Adipose tissue (tissue), 3 donors: ENCODE measurements around the gene XIRP2. TPM values are rescaled to one million over a fixed set of nuclear protein-coding genes. Genes with fewer than 3 reads are reported as not detected.

Experiments used
- H3K27ac ChIP-seq: one replicate; pipeline ENCODE4 v1.5.1; 2013; ENCODE audit warnings: low read depth, low read length
- WGBS, 3 donors: extraction: QIAGEN DNeasy Blood & Tissue Kit; methylation state at CpG; one replicate each; pipeline ENCODE4 v1.1.7; 2013; 5-methylcytosine and 5-hydroxymethylcytosine counted together
- polyA plus RNA-seq, 3 donors: library from polyadenylated mRNA; stranded (reverse); fragments of 200-250 nt; gene quantifications; one replicate each; pipeline ENCODE4 v1.2.3, GENCODE V29; 2013
- donor health status: healthy with polysubstance abuse.
- donor health status: Bipolar disorder and iron deficiency.
- donor health status: healthy.

The XIRP2 gene
- polyA plus RNA-seq, 3 donors, result 0.16 to 0.45 (median 0.38) TPM

DNA sequence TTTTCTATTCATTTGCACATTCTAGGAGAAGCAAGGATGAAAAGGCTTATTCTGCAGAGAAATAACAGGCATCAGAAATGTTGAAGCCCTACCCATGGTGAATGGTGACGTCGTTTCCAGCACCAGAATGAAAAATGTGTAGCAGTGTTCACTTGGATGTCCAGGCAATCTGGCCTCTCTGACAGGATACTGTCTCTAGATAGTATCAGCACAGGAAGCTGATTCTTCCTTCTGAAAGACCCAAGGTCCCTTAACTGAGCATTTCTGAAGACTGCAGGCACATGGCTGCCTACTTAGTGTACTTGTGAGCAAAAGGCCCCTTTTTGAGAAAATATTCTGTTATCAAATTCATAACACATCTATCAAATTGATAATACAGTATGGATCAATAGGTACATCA lies 234.1 kb downstream of the XIRP2 start:
- WGBS, 3 donors, result 27 to 51% (median 33%) methylated on average over 2 of the region's 2 CpGs
- H3K27ac ChIP-seq, result no peak overlapping the region

DNA sequence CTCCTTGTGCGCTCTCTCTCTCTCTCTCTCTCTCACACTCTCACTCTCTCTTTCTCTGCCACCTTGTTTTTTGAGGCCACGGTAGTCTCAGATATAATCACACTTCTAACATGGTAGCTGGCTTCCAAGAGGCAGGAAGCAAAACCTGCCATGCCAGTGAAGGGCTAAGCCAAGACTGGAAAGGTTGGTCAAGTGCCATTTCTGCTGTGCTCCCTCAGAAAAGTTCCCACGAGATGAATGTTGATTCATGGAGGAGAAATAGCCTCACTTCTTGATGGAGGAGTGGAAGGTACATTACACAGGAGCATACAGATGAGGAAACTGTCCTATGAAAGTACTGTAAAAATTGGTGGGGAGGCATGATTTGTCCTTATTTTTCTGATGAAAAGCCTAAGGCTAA lies 237.9 kb downstream of the XIRP2 start:
- WGBS, 3 donors, result 59 to 91% (median 88%) methylated on average over 3 of the region's 3 CpGs
- no peak overlapping the region for H3K27ac ChIP-seq

DNA sequence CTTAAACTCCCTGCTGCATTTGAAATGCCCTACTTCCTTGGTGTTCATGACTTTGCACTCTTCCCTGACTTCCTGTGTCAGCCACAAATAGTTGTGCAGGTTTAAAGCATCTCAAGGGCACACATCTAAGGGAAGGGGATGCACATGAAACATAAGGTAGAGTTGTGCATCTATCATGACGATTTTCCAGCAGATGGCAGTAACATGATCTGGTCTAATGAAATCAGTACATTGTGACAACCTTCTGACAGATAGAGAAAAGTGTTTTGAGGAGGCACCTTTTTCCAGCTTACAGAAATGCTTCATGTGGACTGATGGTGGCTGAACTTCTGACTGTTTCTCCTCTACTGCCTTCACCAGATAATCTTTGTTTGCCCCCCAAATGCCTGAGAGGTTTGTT lies 238.9 kb downstream of the XIRP2 start:
- 8 to 17% (median 16%) methylated on average over 1 of the region's 1 CpG for WGBS, 3 donors
- H3K27ac ChIP-seq, result no peak overlapping the region

DNA sequence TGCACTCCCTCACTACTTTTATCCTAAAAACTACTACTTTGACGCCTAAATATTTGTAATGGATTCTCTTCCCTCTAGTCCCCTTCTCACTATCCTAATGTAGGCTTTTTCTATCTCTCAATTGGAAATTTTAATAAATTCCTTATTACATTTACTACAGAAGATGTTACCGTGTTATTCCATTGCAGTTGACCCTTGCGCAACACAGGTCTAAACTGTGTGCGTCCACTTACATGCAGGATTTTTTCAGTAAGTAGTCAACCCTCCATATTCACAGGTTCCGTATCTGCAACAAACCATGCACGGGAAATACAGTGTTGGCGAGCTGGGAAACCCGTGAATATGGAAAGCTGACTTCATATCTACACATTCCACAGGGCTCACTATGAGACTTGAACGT lies 239.8 kb downstream of the XIRP2 start:
- WGBS, 3 donors, result 91 to 95% (median 93%) methylated on average over 9 of the region's 9 CpGs

DNA sequence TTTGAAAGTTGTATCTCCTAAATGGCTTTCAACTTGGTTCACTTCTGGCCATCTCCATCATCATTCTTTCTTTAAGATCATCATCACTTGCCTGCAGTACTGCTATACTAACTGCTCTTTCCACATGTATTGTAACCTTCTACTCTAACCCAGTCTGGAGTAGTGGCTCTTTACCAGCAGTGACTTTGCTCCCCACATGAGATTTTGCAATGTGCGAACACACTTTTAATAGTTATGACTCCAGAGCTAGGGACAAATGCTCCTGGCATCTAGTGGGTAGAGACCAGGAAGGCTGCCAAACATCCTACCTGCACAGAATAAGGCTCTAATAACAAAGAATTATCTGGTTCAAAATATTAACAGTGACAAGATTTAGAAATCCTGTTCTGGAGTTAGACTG lies 243.8 kb downstream of the XIRP2 start:
- no peak overlapping the region for H3K27ac ChIP-seq
- WGBS, 3 donors, result 95 to 100% (median 97%) methylated on average over 1 of the region's 1 CpG

More for the DNA sequence above, 239.8 kb downstream of the XIRP2 start:
- no peak overlapping the region for H3K27ac ChIP-seq

DNA sequence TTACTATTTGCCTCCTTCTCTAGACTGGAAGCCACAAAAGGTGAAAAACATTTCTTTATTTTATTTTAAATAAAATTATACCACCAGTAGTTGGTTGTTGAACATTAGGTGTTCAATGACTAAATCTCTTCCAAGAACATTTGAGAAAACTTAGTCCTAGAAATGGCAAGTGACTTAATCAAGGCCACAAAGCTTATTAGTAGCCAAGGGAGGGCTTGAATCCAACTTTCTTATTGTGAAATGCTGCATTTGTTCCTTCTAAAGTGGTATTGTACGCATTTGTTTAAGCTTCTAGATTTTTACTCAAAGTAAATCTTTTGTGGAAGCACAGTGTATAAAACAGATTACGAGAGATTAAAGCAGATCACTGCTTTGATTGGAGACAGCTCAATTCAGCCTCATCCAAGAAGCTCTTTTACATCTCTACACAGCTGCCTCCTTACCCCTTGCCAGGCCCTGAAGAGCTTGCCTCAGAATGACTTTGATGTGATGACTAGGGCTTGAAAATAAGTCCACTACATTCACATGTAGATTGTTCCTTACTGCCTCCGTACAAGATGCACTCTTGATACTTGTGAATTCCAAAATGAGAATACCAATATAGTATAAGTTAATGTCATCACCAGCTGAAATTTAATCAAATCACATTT lies 244.8 kb downstream of the XIRP2 start:
- no peak overlapping the region for H3K27ac ChIP-seq
- WGBS, 3 donors, result 75 to 90% (median 81%) methylated on average over 3 of the region's 3 CpGs

DNA sequence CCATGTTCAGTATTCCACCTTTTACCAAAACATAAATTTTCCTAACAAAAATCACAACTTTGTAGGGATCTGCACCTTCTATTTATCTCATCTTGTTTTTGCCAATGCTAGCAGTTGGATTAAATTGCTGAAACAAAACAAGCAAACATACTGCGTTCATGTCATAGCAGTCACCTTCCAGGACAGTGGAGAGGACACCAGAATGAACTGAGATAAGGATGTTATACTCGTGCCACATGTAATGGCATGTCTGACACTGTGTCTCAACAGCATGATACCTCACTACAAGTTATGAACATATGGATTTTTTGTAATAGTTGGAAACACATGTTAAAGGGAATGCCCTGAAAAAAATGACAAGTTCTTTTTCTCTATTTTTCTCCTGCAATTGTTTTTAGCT lies 245.3 kb downstream of the XIRP2 start:
- WGBS, 3 donors, result 91 to 95% (median 94%) methylated on average over 2 of the region's 2 CpGs
- no peak overlapping the region for H3K27ac ChIP-seq

DNA sequence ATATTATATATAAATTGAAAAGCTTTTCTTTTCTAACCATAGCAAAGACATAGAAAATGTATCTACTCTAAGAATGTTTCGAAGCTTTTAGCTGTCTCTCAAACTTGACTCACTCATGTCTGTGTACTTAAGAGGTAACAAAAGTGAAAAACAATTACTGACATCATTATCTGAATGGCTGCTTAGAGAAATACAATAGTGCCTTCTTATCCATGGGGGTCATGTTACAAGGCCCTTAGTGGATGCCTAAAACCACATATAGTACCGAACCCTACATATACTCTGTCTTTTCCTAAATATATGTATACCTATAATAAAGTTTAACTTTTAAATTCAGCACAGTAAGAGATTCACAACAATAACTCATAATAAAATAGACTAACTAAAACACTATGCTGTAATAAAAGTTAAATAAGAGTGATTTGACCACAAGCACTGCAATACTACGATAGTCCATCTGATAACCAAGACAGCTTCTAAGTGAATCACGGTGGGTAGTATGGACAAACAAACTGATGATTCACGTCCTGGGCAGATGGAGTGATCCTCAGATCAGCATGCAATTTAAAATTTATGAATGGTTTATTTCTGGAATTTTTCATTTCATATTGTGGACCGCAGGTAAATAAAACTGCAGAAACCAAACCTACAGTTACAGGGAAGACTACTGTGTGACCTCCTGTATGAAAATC lies 246.2 kb downstream of the XIRP2 start:
- WGBS, 3 donors, result 77 to 86% (median 83%) methylated on average over 6 of the region's 6 CpGs

DNA sequence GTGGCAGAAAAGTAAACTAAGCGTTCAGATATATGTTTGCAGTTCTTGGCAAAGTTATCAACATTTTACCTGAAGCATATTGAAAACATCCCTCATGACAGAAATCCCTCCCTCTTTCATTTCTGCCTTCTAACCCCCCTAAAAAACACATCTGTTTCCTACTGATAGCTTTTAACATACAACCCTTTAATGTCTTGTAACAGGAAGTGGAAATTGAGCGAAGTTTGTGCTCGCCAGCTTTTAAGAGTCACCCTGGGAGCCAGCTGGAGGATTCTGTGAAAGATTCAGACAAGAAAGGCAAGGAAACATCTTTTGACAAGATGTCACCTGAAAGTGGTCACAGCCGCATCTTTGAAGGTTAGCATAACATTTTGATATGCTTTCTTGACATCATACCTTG lies 247.4 kb downstream of the XIRP2 start:
- no peak overlapping the region for H3K27ac ChIP-seq
- WGBS, 3 donors, result 26 to 66% (median 35%) methylated on average over 4 of the region's 4 CpGs

More for the DNA sequence above, 246.2 kb downstream of the XIRP2 start:
- H3K27ac ChIP-seq, result no peak overlapping the region

DNA sequence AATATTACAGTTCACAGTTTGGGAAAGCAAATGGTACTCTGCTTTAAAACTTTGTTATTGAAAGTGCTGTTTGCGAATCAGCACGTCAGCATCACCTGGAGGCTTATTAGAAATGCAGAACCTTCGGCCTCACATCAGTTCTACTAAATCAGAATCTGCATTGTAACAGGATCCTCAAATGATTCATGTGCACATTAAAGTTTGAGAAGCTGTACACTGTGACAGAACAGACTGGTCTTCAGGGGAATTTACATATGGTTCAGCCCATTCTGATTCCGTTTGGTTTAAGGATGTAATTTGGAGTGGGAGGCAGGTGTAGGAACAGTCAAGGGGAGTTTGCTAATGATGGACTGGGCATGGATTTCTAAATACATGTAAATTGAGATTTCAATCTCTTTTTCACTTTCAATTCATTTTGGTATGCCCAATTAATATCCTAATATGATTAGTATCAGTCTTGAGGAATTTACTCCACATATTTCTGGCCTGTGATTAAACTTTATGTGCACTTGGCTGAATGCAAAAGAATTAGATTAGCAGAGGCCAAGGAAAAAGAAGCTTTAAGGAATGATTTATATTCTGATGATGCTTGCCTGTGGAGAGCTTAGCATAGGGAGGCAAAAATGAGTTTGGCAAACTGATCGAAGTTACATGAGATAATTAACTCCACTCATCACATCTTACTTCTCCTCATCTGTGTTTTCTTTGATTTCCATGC lies 248.8 kb downstream of the XIRP2 start:
- whole genome bisulfite sequencing, 3 donors, result 69 to 76% (median 70%) methylated on average over 5 of the region's 5 CpGs
- H3K27ac ChIP-seq, result no peak overlapping the region

DNA sequence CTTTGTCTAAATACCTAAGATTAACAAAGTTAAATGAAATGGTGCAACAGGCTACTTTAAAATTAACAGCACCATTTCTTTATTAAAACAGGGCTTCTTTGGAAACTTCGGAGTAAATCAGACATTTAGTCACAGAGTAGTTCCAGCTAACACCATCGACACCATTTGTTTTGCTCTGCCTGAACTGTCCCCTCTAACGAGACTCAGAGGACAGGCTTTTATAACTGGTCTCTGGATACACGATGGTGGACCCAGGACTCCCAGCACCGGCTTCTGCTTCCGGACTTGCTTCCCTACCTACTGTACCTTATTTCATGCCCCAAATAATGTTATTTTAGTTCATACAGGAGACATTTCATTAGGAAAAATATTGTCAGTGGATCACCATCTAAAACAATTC lies 252.1 kb downstream of the XIRP2 start:
- WGBS, 3 donors, result 82 to 89% (median 86%) methylated on average over 6 of the region's 6 CpGs
- no peak overlapping the region for H3K27ac ChIP-seq

DNA sequence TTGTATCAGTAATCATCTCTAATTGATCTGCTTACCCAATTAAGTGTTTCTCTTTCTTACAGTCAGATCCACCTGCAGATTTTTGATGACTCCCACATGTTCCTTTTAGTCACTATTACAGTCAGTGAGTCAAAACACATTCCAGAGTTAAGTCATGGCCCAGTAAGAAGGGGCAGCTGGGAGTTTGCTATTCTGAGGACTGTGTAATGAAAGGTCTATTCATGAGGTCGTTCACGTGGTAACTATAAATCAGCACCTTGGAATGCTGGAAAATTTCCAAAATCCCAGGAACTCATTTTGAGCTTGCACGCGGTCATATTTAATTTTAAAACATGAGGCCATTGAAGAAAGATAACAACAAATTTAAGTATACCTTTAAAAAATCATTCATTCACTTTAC lies 252.5 kb downstream of the XIRP2 start:
- WGBS, 3 donors, result 34 to 51% (median 40%) methylated on average over 4 of the region's 4 CpGs
- no peak overlapping the region for H3K27ac ChIP-seq

DNA sequence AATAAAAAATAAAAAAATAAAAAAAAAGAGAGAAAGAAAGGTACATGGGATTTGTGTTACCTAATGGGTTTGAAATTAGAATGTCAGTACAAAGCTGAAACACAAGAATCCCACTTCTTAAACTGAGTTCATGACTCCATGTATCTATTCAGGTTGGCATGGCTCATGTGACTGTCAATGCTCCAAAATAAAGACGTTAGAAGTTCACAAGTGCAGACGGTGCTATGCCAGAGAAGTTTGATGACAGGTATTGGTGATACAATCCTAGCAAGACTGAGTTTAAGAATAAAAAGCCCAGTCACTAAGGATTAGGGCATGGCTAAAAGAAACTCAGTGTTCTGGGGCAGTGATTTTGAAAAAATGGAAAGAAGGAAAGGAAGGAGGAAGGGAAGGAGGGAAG lies 254.3 kb downstream of the XIRP2 start:
- no peak overlapping the region for H3K27ac ChIP-seq
- WGBS, 3 donors, result 60 to 81% (median 61%) methylated on average over 2 of the region's 2 CpGs

DNA sequence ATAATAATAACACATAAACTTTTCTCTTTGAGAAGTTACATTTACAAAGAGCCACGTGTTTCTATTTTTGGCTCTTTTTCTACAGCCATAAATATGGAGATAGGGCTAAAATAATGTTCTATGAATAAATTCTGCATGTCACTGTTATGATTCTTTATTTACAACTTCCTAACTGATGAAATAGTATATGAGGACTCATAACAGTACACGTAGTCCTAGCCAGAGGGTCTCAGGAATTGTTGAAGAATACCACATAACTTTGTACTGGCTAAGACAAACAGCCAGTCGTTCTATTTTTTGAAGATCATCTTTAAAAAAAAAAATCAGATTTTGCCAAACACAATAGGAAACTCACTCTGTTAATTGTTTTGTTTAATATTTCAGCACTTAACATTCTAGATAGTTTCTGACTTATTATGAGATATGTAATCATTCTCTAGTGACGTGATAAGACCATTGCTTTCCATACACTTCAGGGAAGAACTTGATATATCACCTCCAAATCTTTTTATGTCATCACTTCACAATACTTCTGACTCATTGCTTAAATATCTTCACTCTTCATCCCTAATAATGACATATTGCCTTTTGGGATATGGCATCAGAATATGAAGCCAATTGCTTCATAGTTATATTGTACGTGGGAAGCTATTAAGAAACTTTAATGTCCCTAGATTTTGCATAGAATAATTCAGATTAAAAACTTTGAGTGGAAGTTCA lies 256.1 kb downstream of the XIRP2 start:
- WGBS, 3 donors, result 41 to 65% (median 46%) methylated on average over 5 of the region's 5 CpGs
- no peak overlapping the region for H3K27ac ChIP-seq

DNA sequence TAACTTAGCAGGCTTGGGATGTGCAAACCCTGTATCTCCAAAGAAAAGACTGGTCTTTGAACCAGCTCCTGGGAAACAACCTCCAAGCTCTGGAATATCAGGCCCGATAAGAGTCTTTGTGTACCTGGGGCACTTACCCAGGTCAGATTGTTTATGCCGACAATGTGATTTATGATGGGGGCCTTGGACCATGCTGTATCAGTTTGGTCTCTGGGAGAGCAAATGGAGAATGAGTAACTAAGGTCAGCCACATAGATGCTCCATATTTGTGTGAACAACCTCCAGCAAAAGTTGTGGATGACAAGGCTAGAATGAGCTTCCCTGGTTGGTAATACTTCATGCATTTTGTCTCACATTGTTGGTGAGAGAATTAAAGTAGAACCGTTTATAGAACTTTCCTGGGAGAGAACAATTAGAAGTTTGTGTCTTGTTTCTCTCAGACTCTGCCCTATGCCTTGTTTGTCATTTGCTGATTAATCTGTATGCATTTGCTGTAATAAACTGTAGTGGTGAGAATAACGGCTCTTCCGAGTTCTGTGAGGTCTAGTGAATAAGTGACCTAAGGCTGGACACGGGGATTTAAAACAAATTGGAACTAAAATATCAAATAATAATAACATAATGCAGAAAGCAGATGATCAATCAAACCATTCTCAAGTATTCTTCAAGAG lies 259.1 kb downstream of the XIRP2 start:
- 28 to 64% (median 63%) methylated on average over 6 of the region's 6 CpGs for WGBS, 3 donors
- no peak overlapping the region for H3K27ac ChIP-seq

DNA sequence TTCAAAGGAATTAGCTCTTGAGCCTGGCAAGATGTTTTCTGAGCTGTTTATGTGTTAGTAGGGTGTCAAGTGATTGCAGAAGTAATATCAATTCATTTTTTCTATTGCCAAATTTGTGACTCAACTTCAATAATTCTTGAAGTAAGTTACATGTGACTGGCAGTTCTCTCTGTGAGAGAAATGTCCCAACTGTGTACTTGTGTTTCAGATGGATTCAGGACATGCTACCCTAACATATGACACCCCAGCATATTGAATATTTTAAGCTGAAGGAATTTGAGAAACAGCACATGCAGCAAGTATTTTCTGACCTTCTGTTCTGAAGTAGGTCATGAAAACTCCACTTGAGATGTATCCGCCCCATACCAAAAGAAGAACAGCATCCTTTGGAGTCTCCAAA lies 263.6 kb downstream of the XIRP2 start:
- 90 to 91% (median 90%) methylated on average over 1 of the region's 1 CpG for WGBS, 3 donors

DNA sequence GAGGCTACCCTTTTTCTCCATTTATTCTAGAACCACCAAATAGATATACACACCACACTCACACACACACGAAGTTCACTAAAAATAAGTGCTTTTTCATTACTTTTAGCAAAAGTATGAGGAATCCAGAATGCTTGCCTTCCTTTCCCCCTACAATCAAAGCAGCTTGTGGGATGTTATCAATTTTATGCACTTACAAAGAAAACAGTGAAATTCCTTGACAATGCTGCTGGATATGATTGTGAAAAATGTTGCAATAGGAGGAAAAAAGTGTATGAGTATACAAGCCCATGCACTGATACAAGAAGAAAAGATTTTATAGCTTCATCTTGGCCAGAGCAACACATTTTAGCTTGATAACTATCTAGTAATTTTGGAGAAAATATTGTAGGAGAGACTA lies 269.2 kb downstream of the XIRP2 start:
- WGBS, 3 donors, result 33 to 58% (median 47%) methylated on average over 1 of the region's 1 CpG

More for the DNA sequence above, 263.6 kb downstream of the XIRP2 start:
- no peak overlapping the region for H3K27ac ChIP-seq

DNA sequence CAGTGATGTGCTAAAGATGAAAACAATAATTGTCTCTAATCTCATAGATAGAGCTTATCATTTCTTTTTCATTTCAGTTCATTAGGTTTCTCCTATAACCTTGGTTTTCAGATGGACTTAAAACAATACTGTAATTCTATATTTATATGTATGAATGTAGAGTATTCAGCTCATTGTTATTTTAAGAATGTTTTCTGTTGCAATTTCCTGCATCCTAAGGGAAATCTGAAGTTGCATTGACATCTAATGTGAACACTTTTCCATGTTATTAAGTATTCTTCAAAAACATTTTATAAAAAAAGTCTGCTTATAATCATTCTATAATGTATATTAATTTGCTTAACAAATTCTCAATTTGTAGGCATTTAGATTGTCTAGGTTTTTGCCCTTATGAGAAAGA lies 288.9 kb downstream of the XIRP2 start:
- H3K27ac ChIP-seq, result no peak overlapping the region

More for the DNA sequence above, 269.2 kb downstream of the XIRP2 start:
- H3K27ac ChIP-seq, result no peak overlapping the region
